SK-N-SH (cell line): ENCODE measurements around the gene MYO10. TPM values are rescaled to one million over a fixed set of nuclear protein-coding genes. Genes with fewer than 3 reads are reported as not detected.

ENCODE experiments used
- CTCF ChIA-PET: fragments of 300-600, 350-600 bp; formaldehyde crosslinking; extraction: SDS; loops from one replicate; lab custom pipeline; 2021; lab: Yijun Ruan, JAX
- POLR2A ChIA-PET: fragments of 350-600 bp; sonication (Branson Sonifier 250); formaldehyde crosslinking; extraction: SDS; loops from one replicate; lab custom pipeline; 2020; ENCODE audit warnings: antibody characterized with exemption, inconsistent platforms; lab: Yijun Ruan, JAX
- DNase-seq: peaks from one replicate; pipeline ENCODE4 v3.0.0; 2012
- H2AFZ ChIP-seq: fragments of 200-600 bp; sonication (generic); 2 replicates; pipeline ENCODE4 v1.8.1; 2016; ENCODE audit warnings: antibody characterized with exemption, mild to moderate bottlenecking, low read depth
- H3F3A ChIP-seq: fragments of 200-600 bp; sonication (generic); replicated peaks from 2 replicates; pipeline ENCODE3; 2016; ENCODE audit warnings: antibody characterized with exemption, mild to moderate bottlenecking; ENCODE audit not compliant: insufficient read depth
- H3K27ac ChIP-seq, 2 experiments: fragments of 200-500 bp in 1 of 2; fragments of 200-600 bp in 1 of 2; sonication (Bioruptor generic) in 1 of 2; sonication (generic), shearing (Covaris generic) in 1 of 2; 2 replicates each; pipeline versions ENCODE4 v1.5.1 to v1.6.1; 2014 to 2016; ENCODE audit warnings: low read depth in 2 of 2, inconsistent platforms in 1 of 2, low read length in 1 of 2, mild to moderate bottlenecking in 1 of 2, mixed read lengths in 1 of 2
- H3K27me3 ChIP-seq: fragments of 200-600 bp; sonication (generic), shearing (Covaris generic); 2 replicates; pipeline ENCODE4 v1.6.1; 2016; ENCODE audit warnings: mixed run types; ENCODE audit not compliant: insufficient read depth
- H3K36me3 ChIP-seq, 2 experiments: fragments of 200-500 bp in 1 of 2; fragments of 200-600 bp in 1 of 2; sonication (Bioruptor generic) in 1 of 2; sonication (generic) in 1 of 2; replicated peaks in 1 of 2; 2 replicates each; pipeline versions ENCODE3 to v1.5.1; 2014 to 2016; ENCODE audit warnings: low read length in 1 of 2, mild to moderate bottlenecking in 1 of 2; ENCODE audit not compliant: insufficient read depth in 2 of 2, control insufficient read depth in 1 of 2
- H3K4me1 ChIP-seq, 2 experiments: fragments of 200-500 bp in 1 of 2; fragments of 200-600 bp in 1 of 2; sonication (Bioruptor generic) in 1 of 2; sonication (generic), shearing (Covaris generic) in 1 of 2; 2 replicates each; pipeline versions ENCODE4 v1.5.1 to v1.6.1; 2014 to 2016; ENCODE audit warnings: low read depth in 1 of 2, low read length in 1 of 2, mixed run types in 1 of 2; ENCODE audit not compliant: insufficient read depth in 2 of 2, control insufficient read depth in 1 of 2
- H3K4me2 ChIP-seq: fragments of 200-600 bp; sonication (generic), shearing (Covaris generic); 2 replicates; pipeline ENCODE4 v1.6.1; 2017; ENCODE audit warnings: mixed run types
- H3K4me3 ChIP-seq, 2 experiments: fragments of 200-500 bp in 1 of 2; fragments of 200-600 bp in 1 of 2; sonication (Bioruptor generic) in 1 of 2; sonication (generic), shearing (Covaris generic) in 1 of 2; 2 replicates each; pipeline versions ENCODE4 v1.5.1 to v1.8.1; 2014 to 2016; ENCODE audit warnings: low read depth in 2 of 2, inconsistent platforms in 1 of 2, low read length in 1 of 2, mild to moderate bottlenecking in 1 of 2, mixed read lengths in 1 of 2, moderate library complexity in 1 of 2
- H3K79me2 ChIP-seq: fragments of 200-600 bp; sonication (generic); 2 replicates; pipeline ENCODE4 v1.8.1; 2017; ENCODE audit warnings: mild to moderate bottlenecking; ENCODE audit not compliant: insufficient read depth
- H3K9ac ChIP-seq: fragments of 200-600 bp; sonication (generic); 2 replicates; pipeline ENCODE4 v1.6.1; 2017; ENCODE audit warnings: mixed run types
- H3K9me2 ChIP-seq: fragments of 200-600 bp; sonication (generic); 2 replicates; pipeline ENCODE4 v1.6.1; 2017; ENCODE audit warnings: mixed run types
- H3K9me3 ChIP-seq: fragments of 200-600 bp; sonication (generic); 2 replicates; pipeline ENCODE4 v1.6.1; 2017; ENCODE audit warnings: mixed run types, mild to moderate bottlenecking, moderate library complexity
- H4K20me1 ChIP-seq: fragments of 200-600 bp; sonication (generic); 2 replicates; pipeline ENCODE4 v1.6.1; 2017; ENCODE audit warnings: mild to moderate bottlenecking, mixed run types; ENCODE audit not compliant: insufficient read depth
- ELF1 ChIP-seq: IDR thresholded peaks from 2 replicates; pipeline ENCODE4 v1.4.0; 2012
- EP300 ChIP-seq, 2 experiments: IDR thresholded peaks; 2 replicates each; pipeline versions ENCODE4 v1.4.0 to v1.6.1; 2012; ENCODE audit warnings: borderline replicate concordance in 1 of 2, low read depth in 1 of 2, low read length in 1 of 2
- FOSL2 ChIP-seq: IDR thresholded peaks from 2 replicates; pipeline ENCODE4 v1.4.0; 2012; ENCODE audit warnings: low read depth, mild to moderate bottlenecking, moderate library complexity, borderline replicate concordance
- FOXM1 ChIP-seq: IDR thresholded peaks from 2 replicates; pipeline ENCODE4 v1.4.0; 2012; ENCODE audit warnings: low read depth, mild to moderate bottlenecking
- GABPA ChIP-seq: IDR thresholded peaks from 2 replicates; pipeline ENCODE4 v1.4.0; 2012; ENCODE audit warnings: low read depth, mild to moderate bottlenecking
- JUND ChIP-seq: IDR thresholded peaks from 2 replicates; pipeline ENCODE4 v1.4.0; 2012
- MAX ChIP-seq: IDR thresholded peaks from 2 replicates; pipeline ENCODE4 v1.4.0; 2012; ENCODE audit warnings: low read depth
- MXI1 ChIP-seq: IDR thresholded peaks from 2 replicates; pipeline ENCODE4 v1.6.1; 2012; ENCODE audit warnings: mild to moderate bottlenecking, low read depth, low read length, improper control_type of control experiment
- NFIC ChIP-seq: IDR thresholded peaks from 2 replicates; pipeline ENCODE4 v1.4.0; 2012; ENCODE audit warnings: borderline replicate concordance
- POLR2AphosphoS5 ChIP-seq: IDR thresholded peaks from 2 replicates; pipeline ENCODE4 v1.6.1; 2012; ENCODE audit warnings: low read depth, low read length
- RAD21 ChIP-seq: IDR thresholded peaks from 2 replicates; pipeline ENCODE4 v1.6.1; 2012; ENCODE audit warnings: mild to moderate bottlenecking, low read length
- RFX5 ChIP-seq: IDR thresholded peaks from 2 replicates; pipeline ENCODE4 v1.6.1; 2012; ENCODE audit warnings: mild to moderate bottlenecking, improper control_type of control experiment, low read length
- SIN3A ChIP-seq: IDR thresholded peaks from 2 replicates; pipeline ENCODE4 v1.6.1; 2012; ENCODE audit warnings: low read depth, mild to moderate bottlenecking, low read length, moderate library complexity, borderline replicate concordance
- SMC3 ChIP-seq: IDR thresholded peaks from 2 replicates; pipeline ENCODE4 v1.6.1; 2012; ENCODE audit warnings: low read depth, low read length, improper control_type of control experiment
- TAF1 ChIP-seq: IDR thresholded peaks from 2 replicates; pipeline ENCODE4 v1.6.1; 2012; ENCODE audit warnings: low read depth, mild to moderate bottlenecking, low read length, moderate library complexity, borderline replicate concordance
- YY1 ChIP-seq: IDR thresholded peaks from 2 replicates; pipeline ENCODE4 v1.4.0; 2012; ENCODE audit warnings: low read depth, mild to moderate bottlenecking
- ZBTB33 ChIP-seq: IDR thresholded peaks from 2 replicates; pipeline ENCODE4 v1.4.0; 2012; ENCODE audit warnings: low read depth, borderline replicate concordance
- WGBS: methylation state at CpG from one replicate; pipeline ENCODE4 v1.1.6; 2017; ENCODE audit warnings: low lambda C conversion rate; 5-methylcytosine and 5-hydroxymethylcytosine counted together
- polyA plus RNA-seq, 3 experiments: library from polyadenylated mRNA; depleted of rRNA; stranded (reverse); fragments of >200 nt; gene quantifications; 2 replicates each; pipeline ENCODE4 v1.2.3, GENCODE V29; 2012
- TF ChIP-seq, protein P1 (sequence below): IDR thresholded peaks from 2 replicates; pipeline ENCODE4 v1.6.1; 2012; ENCODE audit warnings: mild to moderate bottlenecking, low read depth, low read length, moderate library complexity
- TF ChIP-seq, protein P2 (sequence below): fragments of 200-600 bp; sonication (generic); IDR thresholded peaks from 2 replicates; pipeline ENCODE4 v1.6.1; 2017; ENCODE audit warnings: antibody characterized with exemption, mild to moderate bottlenecking, moderate library complexity

MYO10 gene
- polyA plus RNA-seq, 1 of the 3 experiments (the other 2 are of a cell fraction) = 8.1 TPM

DNA sequence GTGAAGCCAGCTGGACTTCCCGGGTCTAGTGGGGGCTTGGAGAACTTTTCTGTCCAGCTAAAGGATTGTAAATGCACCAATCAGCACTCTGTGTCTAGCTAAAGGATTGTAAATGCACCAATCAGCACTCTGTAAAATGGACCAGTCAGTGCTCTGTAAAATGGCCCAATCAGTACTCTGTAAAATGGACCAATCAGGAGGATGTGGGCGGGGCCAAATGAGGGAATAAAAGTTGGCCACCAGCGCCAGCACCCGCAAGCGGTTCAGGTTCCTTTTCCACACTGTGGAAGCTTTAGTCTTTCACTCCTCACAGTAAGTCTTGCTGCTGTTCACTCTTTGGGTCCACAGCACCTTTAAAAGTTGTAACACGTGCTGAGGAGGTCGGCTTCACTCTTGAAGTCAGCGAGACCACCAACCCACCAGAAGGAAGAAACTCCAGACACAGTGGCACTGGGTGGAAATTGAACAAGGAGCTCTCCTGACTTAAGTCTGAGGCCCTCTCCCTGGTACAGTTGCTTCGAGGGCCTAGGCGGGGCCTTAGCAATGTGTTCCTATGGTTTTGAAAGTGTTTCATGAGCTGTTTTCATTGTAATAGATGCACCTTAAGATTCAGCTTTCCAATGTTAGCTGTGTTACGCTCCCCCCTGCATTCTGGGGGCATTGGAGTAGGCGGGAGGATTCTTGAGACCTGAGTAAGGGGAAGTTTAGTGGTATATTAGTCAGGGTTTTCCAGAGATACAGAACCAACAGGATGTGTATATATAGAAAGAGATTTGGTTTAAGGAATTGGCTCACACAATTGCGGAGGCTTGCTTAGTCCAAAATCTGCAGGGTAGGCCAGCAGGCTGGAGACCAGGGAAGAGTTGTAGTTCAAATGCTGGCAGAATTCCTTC, 21.5 kb upstream of the MYO10 start (continued):
- TF ChIP-seq, protein P1, sequence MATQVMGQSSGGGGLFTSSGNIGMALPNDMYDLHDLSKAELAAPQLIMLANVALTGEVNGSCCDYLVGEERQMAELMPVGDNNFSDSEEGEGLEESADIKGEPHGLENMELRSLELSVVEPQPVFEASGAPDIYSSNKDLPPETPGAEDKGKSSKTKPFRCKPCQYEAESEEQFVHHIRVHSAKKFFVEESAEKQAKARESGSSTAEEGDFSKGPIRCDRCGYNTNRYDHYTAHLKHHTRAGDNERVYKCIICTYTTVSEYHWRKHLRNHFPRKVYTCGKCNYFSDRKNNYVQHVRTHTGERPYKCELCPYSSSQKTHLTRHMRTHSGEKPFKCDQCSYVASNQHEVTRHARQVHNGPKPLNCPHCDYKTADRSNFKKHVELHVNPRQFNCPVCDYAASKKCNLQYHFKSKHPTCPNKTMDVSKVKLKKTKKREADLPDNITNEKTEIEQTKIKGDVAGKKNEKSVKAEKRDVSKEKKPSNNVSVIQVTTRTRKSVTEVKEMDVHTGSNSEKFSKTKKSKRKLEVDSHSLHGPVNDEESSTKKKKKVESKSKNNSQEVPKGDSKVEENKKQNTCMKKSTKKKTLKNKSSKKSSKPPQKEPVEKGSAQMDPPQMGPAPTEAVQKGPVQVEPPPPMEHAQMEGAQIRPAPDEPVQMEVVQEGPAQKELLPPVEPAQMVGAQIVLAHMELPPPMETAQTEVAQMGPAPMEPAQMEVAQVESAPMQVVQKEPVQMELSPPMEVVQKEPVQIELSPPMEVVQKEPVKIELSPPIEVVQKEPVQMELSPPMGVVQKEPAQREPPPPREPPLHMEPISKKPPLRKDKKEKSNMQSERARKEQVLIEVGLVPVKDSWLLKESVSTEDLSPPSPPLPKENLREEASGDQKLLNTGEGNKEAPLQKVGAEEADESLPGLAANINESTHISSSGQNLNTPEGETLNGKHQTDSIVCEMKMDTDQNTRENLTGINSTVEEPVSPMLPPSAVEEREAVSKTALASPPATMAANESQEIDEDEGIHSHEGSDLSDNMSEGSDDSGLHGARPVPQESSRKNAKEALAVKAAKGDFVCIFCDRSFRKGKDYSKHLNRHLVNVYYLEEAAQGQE = no peak; the same call in 1 of the 2 replicates
- TF ChIP-seq GABPA (no peak), FOXM1 (no peak), ELF1 (no peak), FOSL2 (peak; percentile 86), JUND (peak; percentile 86), POLR2AphosphoS5 (peak; percentile 43; the same call in 1 of the 2 replicates), TAF1 (no peak), SIN3A (no peak)
- TF ChIP-seq, protein P2, sequence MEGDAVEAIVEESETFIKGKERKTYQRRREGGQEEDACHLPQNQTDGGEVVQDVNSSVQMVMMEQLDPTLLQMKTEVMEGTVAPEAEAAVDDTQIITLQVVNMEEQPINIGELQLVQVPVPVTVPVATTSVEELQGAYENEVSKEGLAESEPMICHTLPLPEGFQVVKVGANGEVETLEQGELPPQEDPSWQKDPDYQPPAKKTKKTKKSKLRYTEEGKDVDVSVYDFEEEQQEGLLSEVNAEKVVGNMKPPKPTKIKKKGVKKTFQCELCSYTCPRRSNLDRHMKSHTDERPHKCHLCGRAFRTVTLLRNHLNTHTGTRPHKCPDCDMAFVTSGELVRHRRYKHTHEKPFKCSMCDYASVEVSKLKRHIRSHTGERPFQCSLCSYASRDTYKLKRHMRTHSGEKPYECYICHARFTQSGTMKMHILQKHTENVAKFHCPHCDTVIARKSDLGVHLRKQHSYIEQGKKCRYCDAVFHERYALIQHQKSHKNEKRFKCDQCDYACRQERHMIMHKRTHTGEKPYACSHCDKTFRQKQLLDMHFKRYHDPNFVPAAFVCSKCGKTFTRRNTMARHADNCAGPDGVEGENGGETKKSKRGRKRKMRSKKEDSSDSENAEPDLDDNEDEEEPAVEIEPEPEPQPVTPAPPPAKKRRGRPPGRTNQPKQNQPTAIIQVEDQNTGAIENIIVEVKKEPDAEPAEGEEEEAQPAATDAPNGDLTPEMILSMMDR = no peak

- H2AFZ ChIP-seq = no peak overlapping the region
- no peak for TF ChIP-seq MAX
- no peak for TF ChIP-seq ZBTB33
- no peak for TF ChIP-seq NFIC
- TF ChIP-seq RAD21 = no peak
- no peak for TF ChIP-seq EP300 (IDR thresholded peaks at IDR 0.05; ENCODE audit: borderline replicate concordance in 1 of 2, low read depth in 1 of 2, low read length in 1 of 2)
- no peak for TF ChIP-seq YY1
- no peak for TF ChIP-seq SMC3
- TF ChIP-seq FOXM1 = no peak
- TF ChIP-seq RFX5 = no peak
- no peak for TF ChIP-seq MXI1
- TF ChIP-seq, all 33 proteins: peak for 0
- H3K4me1 ChIP-seq = peaks cover 0 to 6% of the 10 kb centered on the region in 2 experiments; a peak in 2 of 4 replicates
- H3K27me3 ChIP-seq = no peaks in the 10 kb centered on the region
- H3F3A ChIP-seq = peaks cover 21% of the 10 kb centered on the region
- no peak overlapping the region for H3K9ac ChIP-seq
- H3K36me3 ChIP-seq = no peaks in the 10 kb centered on the region
- H3K9me3 ChIP-seq = no peaks in the 10 kb centered on the region
- H3K79me2 ChIP-seq = no peaks in the 10 kb centered on the region
- no peak overlapping the region for H3K27ac ChIP-seq
- no peaks in the 10 kb centered on the region for H3K9me2 ChIP-seq
- H3K4me2 ChIP-seq = no peak overlapping the region
- DNase-seq = no peak
- POLR2A ChIA-PET = no interaction called here
- whole genome bisulfite sequencing = 88% methylated on average over 9 of the region's 9 CpGs
- no peaks in the 10 kb centered on the region for H4K20me1 ChIP-seq
- H3K4me3 ChIP-seq = no peak overlapping the region
- CTCF ChIA-PET = interaction anchor here (1.6 kb wide), 1 partner anchor 236 kb away, joined by 4 read pairs; no protein-coding TSS in a partner anchor
Observed at GRCh38 chr5:16953729-16954128, 17.6 kb upstream of the MYO10 start.
